ENCODE measurements around the gene KIF5B. TPM values are rescaled to one million over a fixed set of nuclear protein-coding genes. Genes with fewer than 3 reads are reported as not detected.

The KIF5B gene
- total and polyA plus RNA-seq, 2 experiments from 2014 or later: 63.5 to 81.8 TPM

GRCh38 chr10:32105782-32106382 lies 49.7 kb upstream of the KIF5B start (continued):
- no peak for TF ChIP-seq ZNF462 (CRISPR knock-in tag; IDR thresholded peaks at IDR 0.05)
- TF ChIP-seq CTCF (conservative IDR thresholded peaks at IDR 0.05; ENCODE audit: low read depth in 2 of 2): no peak
- no peak for TF ChIP-seq NANOG (IDR thresholded peaks at IDR 0.05; ENCODE audit: borderline replicate concordance)

GRCh38 chr10:32104622-32105509 lies 48.6 kb upstream of the KIF5B start:
- H3K4me3 Mint-ChIP-seq: no peak overlapping the region
- Histone ChIP-seq H3K27me3 (ENCODE audit: insufficient read depth) (no peaks in the 10 kb centered on the region), H3K36me3 (ENCODE audit: insufficient read depth) (no peaks in the 10 kb centered on the region; the same call in 1 of the 2 replicates), H3K27ac (ENCODE audit: low read depth) (no peak overlapping the region), H3F3A (replicated peaks; ENCODE audit: low read depth) (no peaks in the 10 kb centered on the region), H3K4me1 (ENCODE audit: insufficient read depth) (no peaks in the 10 kb centered on the region), H3K79me2 (replicated peaks; ENCODE audit: insufficient read depth) (no peaks in the 10 kb centered on the region), H3K4me3 (no peak overlapping the region), H3K4me2 (no peak overlapping the region), H4K20me1 (replicated peaks; ENCODE audit: insufficient read depth) (no peaks in the 10 kb centered on the region), H2AFZ (no peak overlapping the region), H3K9me2 (ENCODE audit: insufficient read depth) (peaks cover 14% of the 10 kb centered on the region; the same call in 1 of the 2 replicates)
- H3K9me3 Mint-ChIP-seq: no peaks in the 10 kb centered on the region
- no peak for DNase-seq (ENCODE audit: low spot score)
- no peaks in the 10 kb centered on the region for H3K36me3 Mint-ChIP-seq (ENCODE audit: low read depth)
- H3K27me3 Mint-ChIP-seq (ENCODE audit: insufficient read depth, low read depth, poor library complexity): peaks cover 2% of the 10 kb centered on the region
- H3K4me1 Mint-ChIP-seq: peaks cover 5% of the 10 kb centered on the region
- ATAC-seq: no peak
- no peak overlapping the region for H3K27ac Mint-ChIP-seq
- TF ChIP-seq JUNB (IDR thresholded peaks at IDR 0.05; ENCODE audit: unreplicated experiment) (no peak), EZH2phosphoT487 (IDR thresholded peaks at IDR 0.05; ENCODE audit: unreplicated experiment) (no peak), ETS1 (IDR thresholded peaks at IDR 0.05) (no peak), REST (IDR thresholded peaks at IDR 0.05; ENCODE audit: unreplicated experiment) (no peak), CREB1 (CRISPR knock-in tag; IDR thresholded peaks at IDR 0.05; ENCODE audit: low read depth) (no peak), EZH2 (IDR thresholded peaks at IDR 0.05; ENCODE audit: low read depth, unreplicated experiment) (no peak), NANOG (IDR thresholded peaks at IDR 0.05; ENCODE audit: borderline replicate concordance) (no peak), ZNF331 (CRISPR knock-in tag; IDR thresholded peaks at IDR 0.05; ENCODE audit: low read depth) (no peak)

Data from GM23338 (cell line).